A673 (cell line): ENCODE data around the gene DMD.

ENCODE experiments used
- EZH2 ChIP-seq: fragments of 200-600 bp; sonication (generic); IDR thresholded peaks from 2 replicates; pipeline ENCODE4 v1.6.1; 2017; ENCODE audit warnings: borderline replicate concordance, low read depth, mild to moderate bottlenecking, mixed read lengths, antibody characterized with exemption, low read length; ENCODE audit not compliant: poor library complexity, severe bottlenecking
- TF ChIP-seq, protein P1 (sequence below): fragments of 300-800, 200-600 bp; sonication (generic); conservative IDR thresholded peaks from 2 replicates; pipeline ENCODE4 v1.5.1; 2017; ENCODE audit warnings: low read depth, mild to moderate bottlenecking, antibody characterized with exemption, low read length, moderate library complexity, mixed read lengths

DNA sequence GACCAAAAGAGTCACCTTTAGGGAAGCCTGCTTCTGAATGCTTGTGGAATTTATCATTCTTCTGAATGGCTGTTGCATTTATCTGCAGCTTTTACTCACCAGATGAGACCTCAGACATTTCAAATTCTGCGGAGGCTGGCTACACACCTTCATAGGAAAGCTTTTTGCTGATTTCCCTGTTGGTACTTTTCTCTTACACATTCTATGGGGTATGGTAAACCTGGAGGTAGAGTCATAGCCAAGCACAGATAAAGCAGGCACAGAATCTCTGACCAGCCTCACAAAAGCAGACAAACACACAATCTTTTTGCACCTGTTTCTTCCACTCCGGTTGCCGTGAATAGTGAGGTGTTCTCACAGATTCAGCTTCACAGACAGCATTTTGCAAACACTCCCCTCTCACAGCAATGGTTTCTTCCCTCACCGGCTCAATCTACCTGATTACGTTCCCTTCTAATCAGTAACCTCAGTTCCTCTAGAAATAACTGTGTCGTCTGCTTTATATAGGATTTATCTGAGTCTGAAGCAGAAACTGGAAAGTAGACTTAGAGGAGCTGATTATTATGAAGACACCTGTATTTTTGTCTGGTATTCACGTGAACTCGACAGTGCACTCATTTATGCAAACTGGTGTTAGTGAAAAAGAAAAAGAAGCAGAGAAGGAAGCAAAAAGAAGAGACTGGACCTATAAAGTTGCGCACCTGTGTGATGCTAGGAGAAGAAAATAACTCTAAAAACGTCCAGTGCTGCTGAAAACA, 83.1 kb downstream of the DMD start:
- TF ChIP-seq, protein P1, sequence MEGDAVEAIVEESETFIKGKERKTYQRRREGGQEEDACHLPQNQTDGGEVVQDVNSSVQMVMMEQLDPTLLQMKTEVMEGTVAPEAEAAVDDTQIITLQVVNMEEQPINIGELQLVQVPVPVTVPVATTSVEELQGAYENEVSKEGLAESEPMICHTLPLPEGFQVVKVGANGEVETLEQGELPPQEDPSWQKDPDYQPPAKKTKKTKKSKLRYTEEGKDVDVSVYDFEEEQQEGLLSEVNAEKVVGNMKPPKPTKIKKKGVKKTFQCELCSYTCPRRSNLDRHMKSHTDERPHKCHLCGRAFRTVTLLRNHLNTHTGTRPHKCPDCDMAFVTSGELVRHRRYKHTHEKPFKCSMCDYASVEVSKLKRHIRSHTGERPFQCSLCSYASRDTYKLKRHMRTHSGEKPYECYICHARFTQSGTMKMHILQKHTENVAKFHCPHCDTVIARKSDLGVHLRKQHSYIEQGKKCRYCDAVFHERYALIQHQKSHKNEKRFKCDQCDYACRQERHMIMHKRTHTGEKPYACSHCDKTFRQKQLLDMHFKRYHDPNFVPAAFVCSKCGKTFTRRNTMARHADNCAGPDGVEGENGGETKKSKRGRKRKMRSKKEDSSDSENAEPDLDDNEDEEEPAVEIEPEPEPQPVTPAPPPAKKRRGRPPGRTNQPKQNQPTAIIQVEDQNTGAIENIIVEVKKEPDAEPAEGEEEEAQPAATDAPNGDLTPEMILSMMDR = no peak
- no peak for TF ChIP-seq EZH2
